Heart left ventricle (tissue), 13 donors: Measurements from ENCODE around the gene RAPGEF5.

Experiments
- CTCF ChIP-seq, 12 donors: fragments of 200-600 bp; sonication (generic) in 4 of 12; IDR thresholded peaks; one replicate each; pipeline versions ENCODE4 v1.5.0 to v1.8.0; 2018 to 2022; ENCODE audit warnings: antibody characterized with exemption in 12 of 12, mild to moderate bottlenecking in 5 of 12
- POLR2A ChIP-seq, 2 donors: fragments of 450-650 bp; IDR thresholded peaks; one replicate each; pipeline ENCODE4 v1.6.1; 2017; ENCODE audit warnings: antibody characterized with exemption in 2 of 2, mild to moderate bottlenecking in 2 of 2, moderate library complexity in 2 of 2
- donor health status: ischemic (EF 13 %, LVEDD 7.1; RV severe dilation, severe dysfunction).
- donor health status: DM: no; HTN: yes; CAD: no.
- donor health status: DM: no; HTN: no; CAD: no.
- donor health status: ischemic (EF 25% LVEDD 6.9; RV normal size, moderate dysfunction).
- donor health status: ischemic (EF 25% LVEDD 5.7; RV mildly dilated, moderate dysfunction).
- donor health status: ischemic (EF 35%, LVEDD 5.7; RV mildly dilated, moderate dysfunction).
- donor health status: nonischemic (EF 11% LVEDD 7.7; RV severe dilation, severe dysfunction).
- donor health status: DM: yes; HTN: yes; CAD: no.
- donor health status: PGD.
- donor health status: ischemic (EF 29% LVEDD 5.4; RV normal size, mild dysfunction).
- donor health status: nonischemic (EF 23%, LVEDD 6.1; RV moderate dilation, normal function).

- no peak for TF ChIP-seq CTCF (IDR thresholded peaks at IDR 0.05)
- no peak for TF ChIP-seq POLR2A (IDR thresholded peaks at IDR 0.05)
Observed at GRCh38 chr7:22088827-22089226, 268.1 kb downstream of the RAPGEF5 start.
